IMR-90 (cell line): ENCODE results near the gene TDRD1. TPM values are rescaled to one million over a fixed set of nuclear protein-coding genes. Genes with fewer than 3 reads are reported as not detected.

Experiments used
- ATAC-seq: fragments of 200-7000 bp; cut with Tn5 transposase; 2 replicates; pipeline ENCODE4 v1.9.1; 2020; ENCODE audit warnings: low read depth, mild to moderate bottlenecking, moderate library complexity
- BruUV-seq: library from RNA; stranded (reverse); fragments of 400-500 nt; replicated peaks from 2 replicates; lab custom pipeline; 2021; lab: Mats Ljungman, UMichigan
- CTCF ChIA-PET: fragments of 300-600 bp; formaldehyde crosslinking; extraction: SDS; loops from one replicate; lab custom pipeline; 2021; ENCODE audit warnings: antibody characterized with exemption; lab: Yijun Ruan, JAX
- POLR2A ChIA-PET: fragments of 300-600 bp; sonication (Branson Sonifier 250); formaldehyde crosslinking; loops from one replicate; lab custom pipeline; 2022; ENCODE audit warnings: antibody characterized with exemption; ENCODE audit not compliant: unreplicated experiment; lab: Charles Lee
- DNase-seq: peaks from one replicate; pipeline ENCODE4 v3.0.0; 2013
- H2AFZ ChIP-seq: replicated peaks from 2 replicates; pipeline ENCODE3; 2013; ENCODE audit warnings: low read length, mild to moderate bottlenecking; ENCODE audit not compliant: poor library complexity
- H2AK5ac ChIP-seq: 2 replicates; pipeline ENCODE4 v1.6.1; 2013; ENCODE audit warnings: low read depth, low read length, inconsistent platforms
- H2AK9ac ChIP-seq: replicated peaks from 2 replicates; pipeline ENCODE3; 2013; ENCODE audit warnings: mild to moderate bottlenecking, low read depth, low read length, moderate library complexity; ENCODE audit not compliant: poor library complexity
- H2BK120ac ChIP-seq: 2 replicates; pipeline ENCODE4 v1.6.1; 2013; ENCODE audit warnings: low read depth, low read length, inconsistent platforms
- H2BK15ac ChIP-seq: 3 replicates; pipeline ENCODE4 v1.6.1; 2013; ENCODE audit warnings: low read depth, low read length, inconsistent platforms
- H2BK20ac ChIP-seq: 2 replicates; pipeline ENCODE4 v1.6.1; 2013; ENCODE audit warnings: low read depth, mild to moderate bottlenecking, inconsistent platforms, low read length, moderate library complexity
- H2BK5ac ChIP-seq: 2 replicates; pipeline ENCODE4 v1.6.1; 2013; ENCODE audit warnings: mild to moderate bottlenecking, low read depth, low read length, inconsistent platforms; ENCODE audit not compliant: poor library complexity, severe bottlenecking
- H3K14ac ChIP-seq: replicated peaks from 2 replicates; pipeline ENCODE4 v1.6.1; 2013; ENCODE audit warnings: low read depth, low read length, inconsistent platforms
- H3K18ac ChIP-seq: 2 replicates; pipeline ENCODE4 v1.6.1; 2013; ENCODE audit warnings: low read depth, low read length, control low read depth
- H3K23ac ChIP-seq: 2 replicates; pipeline ENCODE4 v1.6.1; 2013; ENCODE audit warnings: low read depth, low read length, inconsistent platforms
- H3K27ac ChIP-seq: 2 replicates; pipeline ENCODE4 v1.5.1; 2013; ENCODE audit warnings: mild to moderate bottlenecking, control low read depth, low read length; ENCODE audit not compliant: insufficient read depth
- H3K27me3 ChIP-seq: 2 replicates; pipeline ENCODE4 v1.6.1; 2013; ENCODE audit warnings: low read length; ENCODE audit not compliant: control insufficient read depth, insufficient read depth
- H3K36me3 ChIP-seq: 2 replicates; pipeline ENCODE4 v1.6.1; 2013; ENCODE audit warnings: low read length, mixed read lengths; ENCODE audit not compliant: control insufficient read depth, insufficient read depth
- H3K4ac ChIP-seq: 2 replicates; pipeline ENCODE4 v1.6.1; 2013; ENCODE audit warnings: low read depth, low read length, inconsistent platforms
- H3K4me1 ChIP-seq: 2 replicates; pipeline ENCODE4 v1.6.1; 2013; ENCODE audit warnings: low read length, mixed read lengths; ENCODE audit not compliant: control insufficient read depth, insufficient read depth
- H3K4me2 ChIP-seq: 2 replicates; pipeline ENCODE4 v1.6.1; 2013; ENCODE audit warnings: low read depth, mild to moderate bottlenecking, control low read depth, low read length, moderate library complexity
- H3K4me3 ChIP-seq: 2 replicates; pipeline ENCODE4 v1.5.1; 2013; ENCODE audit warnings: low read depth, mild to moderate bottlenecking, control low read depth, low read length, moderate library complexity; ENCODE audit not compliant: insufficient read depth
- H3K56ac ChIP-seq: 2 replicates; pipeline ENCODE4 v1.6.1; 2013; ENCODE audit warnings: low read length, inconsistent platforms; ENCODE audit not compliant: insufficient read depth; ENCODE audit errors: extremely low read depth
- H3K79me1 ChIP-seq, 2 experiments: 2 replicates each; pipeline ENCODE4 v1.6.1; 2013; ENCODE audit warnings: low read length in 2 of 2, inconsistent platforms in 1 of 2, low read depth in 1 of 2
- H3K9ac ChIP-seq: 2 replicates; pipeline ENCODE4 v1.6.1; 2013; ENCODE audit warnings: low read depth, low read length, control low read depth
- H3K9me1 ChIP-seq: 2 replicates; pipeline ENCODE4 v1.6.1; 2013; ENCODE audit warnings: low read length, inconsistent platforms; ENCODE audit not compliant: insufficient read depth
- H3K9me3 ChIP-seq: 2 replicates; pipeline ENCODE4 v1.6.1; 2013; ENCODE audit warnings: low read length; ENCODE audit not compliant: control insufficient read depth, insufficient read depth
- H4K20me1 ChIP-seq: 2 replicates; pipeline ENCODE4 v1.6.1; 2013; ENCODE audit warnings: low read length, inconsistent platforms; ENCODE audit not compliant: insufficient read depth
- H4K5ac ChIP-seq: 2 replicates; pipeline ENCODE4 v1.6.1; 2013; ENCODE audit warnings: mild to moderate bottlenecking, low read depth, low read length, control low read depth
- H4K8ac ChIP-seq, 2 experiments: 2 replicates each; pipeline ENCODE4 v1.6.1; 2013; ENCODE audit warnings: low read depth in 2 of 2, low read length in 2 of 2, control low read depth in 1 of 2, inconsistent platforms in 1 of 2
- H4K91ac ChIP-seq: 2 replicates; pipeline ENCODE4 v1.6.1; 2013; ENCODE audit warnings: low read depth, low read length, inconsistent platforms; ENCODE audit not compliant: insufficient read depth
- MAFK ChIP-seq: IDR thresholded peaks from 2 replicates; pipeline ENCODE4 v1.6.1; 2012; ENCODE audit warnings: low read depth, low read length, improper control_type of control experiment
- MXI1 ChIP-seq: IDR thresholded peaks from 2 replicates; pipeline ENCODE4 v1.6.1; 2012; ENCODE audit warnings: low read depth, mild to moderate bottlenecking, low read length, moderate library complexity, borderline replicate concordance
- RAD21 ChIP-seq: IDR thresholded peaks from 2 replicates; pipeline ENCODE4 v1.6.1; 2012; ENCODE audit warnings: low read length, improper control_type of control experiment
- WGBS, 2 experiments: methylation state at CpG; one replicate each; pipeline versions ENCODE4 v1.1.5 to v1.1.7; 2013; ENCODE audit warnings: missing lambda C conversion rate in 2 of 2; ENCODE audit not compliant: insufficient read length in 1 of 2; ENCODE audit errors: extremely low coverage in 2 of 2; 5-methylcytosine and 5-hydroxymethylcytosine counted together
- dilution Hi-C: fragments of 300-500 bp; cut with HindIII; formaldehyde crosslinking; loops from one replicate; pipeline ENCODE4 v1.14.3; 2018; ENCODE audit warnings: low sequenced_read_pairs; ENCODE audit not compliant: unreplicated experiment
- in situ Hi-C: fragments of 300-500 bp; cut with MboI; formaldehyde crosslinking; loops from 3 replicates; pipeline ENCODE4 v1.14.3; 2019; ENCODE audit warnings: low sequenced_read_pairs, inconsistent platforms, mixed read lengths
- intact Hi-C: fragments of 100-400 bp; cut with micrococcal nuclease; formaldehyde crosslinking; loops from 2 replicates; pipeline ENCODE4 v1.10.0; 2022
- polyA plus RNA-seq, 3 experiments: library from polyadenylated mRNA; depleted of rRNA; stranded (reverse); fragments of >200 nt; gene quantifications; 2 replicates each; pipeline ENCODE4 v1.2.3, GENCODE V29; 2012; ENCODE audit warnings: low replicate concordance in 1 of 3
- total RNA-seq: library from RNA; depleted of rRNA; stranded (reverse); fragments of >200 nt; gene quantifications from 2 replicates; pipeline ENCODE4 v1.2.3, GENCODE V29; 2012

TDRD1 gene
- total and polyA plus RNA-seq, 2 of the 4 experiments (the other 2 are of a cell fraction): not detected

DNA sequence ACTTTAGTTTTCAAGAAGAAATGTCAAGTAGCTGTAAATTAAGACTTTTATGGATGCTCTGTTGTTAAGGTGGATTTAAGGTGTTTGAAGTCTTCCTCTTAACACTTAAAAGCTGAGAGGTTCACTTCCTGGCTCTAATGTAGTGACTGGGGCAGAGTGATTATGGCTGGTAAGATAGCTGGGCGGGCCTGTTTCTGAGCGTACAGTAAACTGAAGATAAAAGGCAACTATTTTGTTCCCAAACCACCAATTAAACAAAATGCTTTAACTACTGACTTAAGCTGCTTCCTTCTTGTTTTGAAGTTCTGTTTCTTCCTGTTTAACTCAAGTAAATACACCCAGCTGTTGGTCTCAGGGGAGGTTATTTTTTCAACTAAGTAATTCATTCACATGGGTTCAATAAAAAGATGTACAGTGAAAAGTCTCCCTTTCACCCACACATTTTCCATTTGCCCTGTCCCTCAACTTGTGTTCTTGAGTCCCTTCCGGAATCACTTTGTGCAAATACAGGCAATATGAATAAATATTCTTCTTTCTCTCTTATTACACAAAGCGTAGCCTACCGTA lies 79.2 kb downstream of the TDRD1 start:
- Histone ChIP-seq H2AK5ac (no peak overlapping the region), H3K79me1 (no peaks in the 10 kb centered on the region), H3K23ac (no peak overlapping the region), H2BK15ac (no peak overlapping the region), H2BK120ac (no peak overlapping the region), H3K14ac (no peak overlapping the region), H4K5ac (no peak overlapping the region), H3K27me3 (peaks cover 5% of the 10 kb centered on the region), H3K36me3 (no peaks in the 10 kb centered on the region), H3K9ac (no peak overlapping the region), H4K20me1 (no peaks in the 10 kb centered on the region), H3K9me3 (no peaks in the 10 kb centered on the region), H2AK9ac (no peak overlapping the region), H3K27ac (no peak overlapping the region), H4K91ac (no peak overlapping the region), H3K18ac (no peak overlapping the region), H2BK5ac (no peak overlapping the region), H3K4me3 (no peak overlapping the region), H4K8ac (no peak overlapping the region), H3K9me1 (no peaks in the 10 kb centered on the region), H3K4me1 (no peaks in the 10 kb centered on the region), H3K4ac (no peak overlapping the region), H3K56ac (no peak overlapping the region), H3K4me2 (no peak overlapping the region), H2BK20ac (no peak overlapping the region), H2AFZ (no peak overlapping the region)
- DNase-seq (no peak), ATAC-seq (peak; percentile 42; the same call in 1 of the 2 replicates)
- CTCF ChIA-PET: interaction anchor here (0.7 to 1.2 kb wide), 2 partner anchors 14 to 15 kb away, joined by 3 read pairs; no protein-coding TSS in a partner anchor
- intact Hi-C loops: no loop called here
- in situ Hi-C loops: no loop called here
- TF ChIP-seq MXI1: no peak
- TF ChIP-seq RAD21: no peak
- TF ChIP-seq MAFK: no peak
- WGBS, 2 experiments: 40% methylated on average over 1 of the region's 5 CpGs; no CpG with 5 or more reads in 1 of the 2 experiments
- POLR2A ChIA-PET: no interaction called here
- BruUV-seq: no TSS peak
- dilution Hi-C loops: no loop called here
